Neuron (in vitro differentiated cells): Measurements from ENCODE around the gene AFAP1L1.

ENCODE experiments used
- H2AFZ ChIP-seq: one replicate; pipeline ENCODE4 v1.6.1; 2013; ENCODE audit warnings: low read depth, mild to moderate bottlenecking, inconsistent platforms, low read length, moderate library complexity
- H3K27me3 ChIP-seq: one replicate; pipeline ENCODE4 v1.6.1; 2013; ENCODE audit warnings: low read length; ENCODE audit not compliant: insufficient read depth
- H3K36me3 ChIP-seq: one replicate; pipeline ENCODE4 v1.6.1; 2013; ENCODE audit warnings: low read length; ENCODE audit not compliant: insufficient read depth
- H3K4me1 ChIP-seq: one replicate; pipeline ENCODE4 v1.6.1; 2013; ENCODE audit warnings: low read length; ENCODE audit not compliant: insufficient read depth
- H3K4me3 ChIP-seq: 2 replicates; pipeline ENCODE4 v1.5.1; 2013; ENCODE audit warnings: mild to moderate bottlenecking, low read length, moderate library complexity
- H3K9me3 ChIP-seq: one replicate; pipeline ENCODE4 v1.6.1; 2013; ENCODE audit warnings: low read length

The AFAP1L1 gene

GRCh38 chr5:149337736-149338135 is 66.1 kb downstream of the AFAP1L1 start:
- no peak overlapping the region for H2AFZ ChIP-seq
- no peaks in the 10 kb centered on the region for H3K9me3 ChIP-seq
- H3K4me1 ChIP-seq: no peaks in the 10 kb centered on the region
- H3K27me3 ChIP-seq: no peaks in the 10 kb centered on the region
- H3K36me3 ChIP-seq: no peaks in the 10 kb centered on the region
- no peak overlapping the region for H3K4me3 ChIP-seq

GRCh38 chr5:149338364-149338763 is 66.7 kb downstream of the AFAP1L1 start:
- Histone ChIP-seq H3K27me3 (no peaks in the 10 kb centered on the region), H2AFZ (no peak overlapping the region), H3K9me3 (no peaks in the 10 kb centered on the region), H3K4me3 (no peak overlapping the region), H3K4me1 (no peaks in the 10 kb centered on the region), H3K36me3 (no peaks in the 10 kb centered on the region)

GRCh38 chr5:149340920-149341319 is 69.3 kb downstream of the AFAP1L1 start:
- H2AFZ ChIP-seq: no peak overlapping the region
- no peaks in the 10 kb centered on the region for H3K9me3 ChIP-seq
- no peaks in the 10 kb centered on the region for H3K36me3 ChIP-seq
- H3K27me3 ChIP-seq: no peaks in the 10 kb centered on the region
- no peak overlapping the region for H3K4me3 ChIP-seq
- H3K4me1 ChIP-seq: peaks cover 2% of the 10 kb centered on the region

- Histone ChIP-seq H3K36me3 (no peaks in the 10 kb centered on the region), H3K4me1 (peaks cover 4% of the 10 kb centered on the region), H2AFZ (no peak overlapping the region), H3K9me3 (no peaks in the 10 kb centered on the region), H3K4me3 (no peak overlapping the region), H3K27me3 (no peaks in the 10 kb centered on the region)
Observed at GRCh38 chr5:149341876-149342275, 70.2 kb downstream of the AFAP1L1 start.

GRCh38 chr5:149344151-149344550 is 72.5 kb downstream of the AFAP1L1 start:
- Histone ChIP-seq H3K9me3 (no peaks in the 10 kb centered on the region), H3K4me3 (peak overlapping the region; percentile 98), H3K36me3 (peaks cover 20% of the 10 kb centered on the region), H3K4me1 (peaks cover 4% of the 10 kb centered on the region), H3K27me3 (no peaks in the 10 kb centered on the region), H2AFZ (no peak overlapping the region)

- Histone ChIP-seq H3K36me3 (peaks cover 31% of the 10 kb centered on the region), H3K27me3 (no peaks in the 10 kb centered on the region), H3K9me3 (no peaks in the 10 kb centered on the region), H2AFZ (peak within 1 kb of the TSS; percentile 93), H3K4me3 (peak within 1 kb of the TSS; percentile 98), H3K4me1 (peaks cover 4% of the 10 kb centered on the region)
Observed at GRCh38 chr5:149345147-149345891, 73.7 kb downstream of the AFAP1L1 start, which contains the start of gene GRPEL2. TSS of gene GRPEL2 (plus strand) at chr5:149345499. CDS start at chr5:149345540, 41 bp downstream.

GRCh38 chr5:149345892-149346222 is 74.2 kb downstream of the AFAP1L1 start:
- peaks cover 36% of the 10 kb centered on the region for H3K36me3 ChIP-seq

GRCh38 chr5:149348518-149348917 is 76.9 kb downstream of the AFAP1L1 start:
- H3K4me3 ChIP-seq: no peak overlapping the region
- no peak overlapping the region for H2AFZ ChIP-seq
- no peaks in the 10 kb centered on the region for H3K9me3 ChIP-seq
- peaks cover 60% of the 10 kb centered on the region for H3K36me3 ChIP-seq
- no peaks in the 10 kb centered on the region for H3K27me3 ChIP-seq
- H3K4me1 ChIP-seq: peaks cover 4% of the 10 kb centered on the region

More at GRCh38 chr5:149345892-149346222, 74.2 kb downstream of the AFAP1L1 start:
- Histone ChIP-seq H3K27me3 (no peaks in the 10 kb centered on the region), H2AFZ (peak overlapping the region; percentile 24), H3K4me3 (peak overlapping the region; percentile 98), H3K4me1 (peaks cover 4% of the 10 kb centered on the region), H3K9me3 (no peaks in the 10 kb centered on the region)

- Histone ChIP-seq H2AFZ (no peak overlapping the region), H3K27me3 (no peaks in the 10 kb centered on the region), H3K36me3 (peaks cover 68% of the 10 kb centered on the region), H3K4me3 (no peak overlapping the region), H3K9me3 (no peaks in the 10 kb centered on the region), H3K4me1 (peaks cover 4% of the 10 kb centered on the region)
Observed at GRCh38 chr5:149349382-149349781, 77.7 kb downstream of the AFAP1L1 start.

- H2AFZ ChIP-seq: no peak overlapping the region
- H3K9me3 ChIP-seq: no peaks in the 10 kb centered on the region
- peaks cover 4% of the 10 kb centered on the region for H3K4me1 ChIP-seq
- no peak overlapping the region for H3K4me3 ChIP-seq
- no peaks in the 10 kb centered on the region for H3K27me3 ChIP-seq
- H3K36me3 ChIP-seq: peaks cover 74% of the 10 kb centered on the region
Observed at GRCh38 chr5:149352169-149352568, 80.5 kb downstream of the AFAP1L1 start.

GRCh38 chr5:149353911-149354310 is 82.3 kb downstream of the AFAP1L1 start:
- H3K36me3 ChIP-seq: peaks cover 57% of the 10 kb centered on the region
- H3K4me3 ChIP-seq: no peak overlapping the region
- no peaks in the 10 kb centered on the region for H3K27me3 ChIP-seq
- H3K4me1 ChIP-seq: peaks cover 13% of the 10 kb centered on the region
- no peak overlapping the region for H2AFZ ChIP-seq
- H3K9me3 ChIP-seq: no peaks in the 10 kb centered on the region

GRCh38 chr5:149355688-149356087 is 84.0 kb downstream of the AFAP1L1 start:
- H3K4me3 ChIP-seq: no peak overlapping the region
- peaks cover 18% of the 10 kb centered on the region for H3K4me1 ChIP-seq
- no peaks in the 10 kb centered on the region for H3K27me3 ChIP-seq
- no peak overlapping the region for H2AFZ ChIP-seq
- H3K36me3 ChIP-seq: peaks cover 40% of the 10 kb centered on the region
- no peaks in the 10 kb centered on the region for H3K9me3 ChIP-seq

- Histone ChIP-seq H2AFZ (no peak overlapping the region), H3K4me3 (no peak overlapping the region), H3K9me3 (no peaks in the 10 kb centered on the region), H3K27me3 (no peaks in the 10 kb centered on the region), H3K4me1 (peaks cover 18% of the 10 kb centered on the region), H3K36me3 (peaks cover 35% of the 10 kb centered on the region)
Observed at GRCh38 chr5:149356391-149356790, 84.7 kb downstream of the AFAP1L1 start.
